NK-92 (cell line): ENCODE data around the gene GPR119.
"Not testable (repeated sequence)": the region's sequence is repeated elsewhere in the genome, so short reads cannot be mapped to it uniquely, and the experiment has no call there.

ENCODE experiments used
- DNase-seq: peaks from one replicate; lab custom pipeline; 2025; ENCODE audit not compliant: unreplicated experiment; lab: John Stamatoyannopoulos, UW

GPR119 gene

GRCh38 chrX:130339408-130340222, 45.9 kb downstream of the GPR119 start, which contains the start of gene SLC25A14:
Gene SLC25A14 (plus strand): TSS chrX:130339919. CDS start chrX:130340279, 360 bp downstream.
- no peak for DNase-seq

GRCh38 chrX:130338869-130339268, 46.6 kb downstream of the GPR119 start:
- not testable (repeated sequence) for DNase-seq

GRCh38 chrX:130336531-130336930, 48.9 kb downstream of the GPR119 start:
- no peak for DNase-seq
